MV-4-11 (cell line): ENCODE measurements around the gene PTPN2.
"Not testable (repeated sequence)": the region's sequence is repeated elsewhere in the genome, so short reads cannot be mapped to it uniquely, and the experiment has no call there.

Source experiments
- DNase-seq: peaks from one replicate; lab custom pipeline; 2025; lab: John Stamatoyannopoulos, UW

The PTPN2 gene

DNA sequence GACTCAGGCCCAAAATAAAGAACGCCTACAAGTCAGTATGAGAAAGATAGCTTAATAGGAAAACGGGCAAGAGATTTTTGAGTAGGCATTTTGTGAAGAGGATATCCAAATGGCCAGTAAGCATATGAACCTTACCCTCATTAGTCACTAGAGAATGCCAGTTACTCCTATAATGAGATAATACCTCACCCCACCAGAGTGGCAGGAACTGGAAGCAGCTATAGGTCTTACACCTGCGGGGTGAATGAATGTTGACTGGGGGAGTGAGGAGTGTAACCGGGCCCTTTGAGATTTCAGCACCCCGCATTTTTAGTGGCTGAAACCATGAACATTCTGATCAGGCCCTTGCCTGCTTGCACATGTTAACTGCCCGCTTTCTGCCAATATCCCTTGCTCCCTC is 7.5 kb upstream of the PTPN2 start:
- DNase-seq: no peak

DNA sequence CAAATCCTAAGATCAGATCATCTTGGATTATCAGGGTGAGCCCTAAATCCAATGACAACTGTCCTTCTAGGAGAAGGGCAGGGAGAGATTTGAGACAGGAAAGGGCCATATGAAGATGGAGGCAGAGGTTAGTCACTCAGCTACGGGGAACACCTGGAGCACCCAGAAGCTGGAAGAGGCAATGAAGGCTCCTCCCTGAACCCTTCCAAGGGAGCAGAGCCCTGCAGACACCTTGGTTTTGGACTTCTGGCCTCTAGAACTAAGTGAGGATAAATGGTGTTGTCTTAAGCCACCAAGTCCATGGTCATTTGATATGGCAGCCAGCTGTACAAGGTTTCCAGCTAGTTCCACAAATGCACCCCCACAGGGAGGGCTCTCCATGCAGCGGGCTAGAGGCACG is 6.9 kb upstream of the PTPN2 start:
- no peak for DNase-seq

DNA sequence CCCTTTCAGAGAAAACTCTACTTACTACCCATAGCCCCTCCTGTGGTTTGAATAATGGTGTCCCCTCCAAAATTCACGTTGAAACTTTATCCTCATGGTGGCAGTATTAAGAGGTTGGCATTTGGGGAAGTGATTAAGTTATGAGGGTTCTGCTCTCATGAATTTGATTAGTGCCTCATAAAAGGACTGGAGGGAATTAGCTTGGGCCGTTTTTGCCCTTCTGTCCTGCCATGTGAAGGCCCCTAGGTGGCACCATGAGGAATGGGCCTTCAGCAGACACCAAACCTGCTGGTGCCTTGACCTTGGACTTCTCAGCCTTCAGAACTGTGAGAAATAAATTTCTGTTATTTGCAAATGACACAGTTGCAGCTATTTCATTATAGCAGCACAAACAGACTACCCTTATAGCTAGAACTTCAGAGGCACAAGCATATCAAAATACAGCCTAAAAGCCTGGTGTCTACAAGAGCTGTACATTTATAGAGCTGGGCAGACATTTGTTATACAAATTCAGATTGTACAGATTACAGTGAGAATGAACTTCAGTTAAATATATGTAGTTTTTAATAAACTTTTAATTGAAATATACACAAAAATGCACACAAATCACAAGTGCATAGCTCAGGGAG is 2.6 kb upstream of the PTPN2 start:
- DNase-seq: peak; percentile 38

- DNase-seq: no peak
Observed at GRCh38 chr18:12885500-12885899, 1.5 kb upstream of the PTPN2 start.

GRCh38 chr18:12884406-12885323 is 628 bp upstream of the PTPN2 start:
- peak; percentile 55 for DNase-seq

DNA sequence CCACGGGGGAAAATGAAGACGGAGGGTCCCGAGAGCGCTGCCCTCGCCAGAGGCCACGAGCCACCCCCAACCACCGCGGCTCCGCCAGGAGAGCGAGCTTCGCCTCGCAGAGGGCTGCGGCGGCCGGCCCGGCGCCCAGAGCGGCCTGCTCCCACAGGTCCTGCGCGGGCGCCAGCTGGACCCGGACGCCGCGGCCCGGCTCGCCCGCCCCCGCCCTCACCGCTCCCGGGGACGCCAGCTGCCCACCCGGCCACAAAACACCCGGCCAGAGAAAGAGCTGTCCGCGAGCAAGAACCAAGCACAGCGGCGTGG is 709 bp downstream of the PTPN2 start:
- DNase-seq: no peak

- no peak for DNase-seq
Observed at GRCh38 chr18:12882453-12883371, 1.3 kb downstream of the PTPN2 start.

DNA sequence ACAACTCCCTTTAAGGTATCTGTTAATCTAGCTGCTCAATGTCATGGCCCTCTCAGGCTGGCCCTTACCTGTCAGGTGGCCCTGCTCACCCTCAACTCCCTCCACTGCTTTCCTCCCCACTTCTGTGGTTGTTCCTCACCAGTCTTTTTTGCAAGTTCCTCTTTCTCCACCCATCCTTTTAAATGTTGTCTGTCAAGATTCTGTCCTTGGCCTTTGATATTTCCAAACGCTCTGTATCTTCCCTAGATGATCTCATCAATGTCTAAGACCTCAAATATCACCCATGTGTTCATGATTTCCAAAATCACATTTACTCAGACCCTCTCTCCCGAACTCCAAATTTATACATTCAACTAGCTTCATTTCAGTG is 3.5 kb downstream of the PTPN2 start:
- peak; percentile 80 for DNase-seq

GRCh38 chr18:12879840-12880540 is 4.0 kb downstream of the PTPN2 start:
- DNase-seq: peak; percentile 87

- DNase-seq: not testable (repeated sequence)
Observed at GRCh38 chr18:12874992-12875391, 9.0 kb downstream of the PTPN2 start.

DNA sequence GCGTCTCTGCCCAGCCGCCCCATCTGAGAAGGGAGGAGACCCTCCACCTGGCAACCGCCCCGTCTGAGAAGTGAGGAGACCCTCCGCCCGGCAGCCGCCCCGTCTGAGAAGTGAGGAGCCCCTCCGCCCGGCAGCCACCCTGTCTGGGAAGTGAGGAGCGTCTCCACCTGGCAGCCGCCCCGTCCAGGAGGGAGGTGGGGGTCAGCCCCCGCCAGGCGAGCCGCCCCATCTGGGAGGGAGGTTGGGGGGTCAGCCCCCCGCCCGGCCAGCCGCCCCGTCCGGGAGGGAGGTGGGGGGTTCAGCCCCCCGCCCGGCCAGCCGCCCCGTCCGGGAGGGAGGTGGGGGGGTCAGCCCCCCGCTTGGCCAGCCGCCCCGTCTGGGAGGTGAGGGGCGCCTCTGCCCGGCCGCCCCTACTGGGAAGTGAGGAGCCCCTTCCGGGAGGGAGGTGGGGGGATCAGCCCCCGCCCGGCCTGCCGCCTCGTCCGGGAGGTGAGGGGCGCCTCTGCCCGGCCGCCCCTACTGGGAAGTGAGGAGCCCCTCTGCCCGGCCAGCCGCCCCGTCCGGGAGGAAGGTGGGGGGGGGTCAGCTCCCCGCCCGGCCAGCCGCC is 10.0 kb downstream of the PTPN2 start:
- not testable (repeated sequence) for DNase-seq

- no peak for DNase-seq
Observed at GRCh38 chr18:12872408-12872807, 11.6 kb downstream of the PTPN2 start.

DNA sequence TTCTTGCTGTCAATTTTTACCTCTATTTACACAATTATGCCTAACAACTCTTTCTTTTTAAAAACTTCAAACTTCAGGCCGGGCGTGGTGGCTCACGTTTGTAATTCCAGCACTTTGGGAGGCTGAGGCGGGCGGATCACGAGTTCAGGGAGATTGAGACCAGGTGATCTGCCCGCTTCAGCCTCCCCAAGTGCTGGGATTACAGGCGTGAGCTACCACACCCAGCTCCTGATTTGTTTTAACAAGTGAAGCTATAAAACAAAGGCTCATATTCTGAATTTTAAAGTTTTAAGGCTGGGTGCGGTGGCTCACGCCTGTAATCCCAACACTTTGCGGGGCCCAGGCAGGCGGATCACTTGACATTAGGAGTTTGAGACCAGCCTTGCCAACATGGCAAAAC is 15.5 kb downstream of the PTPN2 start:
- DNase-seq: no peak

GRCh38 chr18:12867441-12868123 is 16.5 kb downstream of the PTPN2 start:
- DNase-seq: no peak

DNA sequence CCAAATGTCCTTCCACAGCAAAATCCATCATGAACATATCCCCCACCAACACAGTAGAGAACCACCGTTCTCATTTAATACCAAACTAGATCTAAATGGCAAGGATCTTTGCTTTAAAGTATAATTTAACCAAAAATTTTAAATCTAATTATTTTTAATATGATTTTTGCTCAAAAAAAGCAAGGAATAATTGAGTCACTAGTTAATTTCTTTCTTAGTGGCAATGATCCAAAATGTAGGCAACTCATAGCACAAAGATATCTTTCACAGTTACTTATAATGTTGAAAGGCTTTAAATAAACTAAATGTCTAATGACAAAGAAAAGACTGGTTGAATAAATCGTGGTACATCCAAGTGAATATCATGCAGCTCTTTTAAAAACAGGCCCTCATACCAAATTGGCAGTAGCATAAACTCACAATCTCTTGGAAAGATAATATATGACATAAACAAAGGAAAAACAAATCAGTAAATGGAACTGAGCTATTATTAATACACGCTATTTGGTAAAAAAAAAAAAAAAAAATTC is 20.3 kb downstream of the PTPN2 start:
- no peak for DNase-seq

GRCh38 chr18:12862874-12863482 is 21.1 kb downstream of the PTPN2 start:
- no peak for DNase-seq

- DNase-seq: no peak
Observed at GRCh38 chr18:12862467-12862866, 21.6 kb downstream of the PTPN2 start.

DNA sequence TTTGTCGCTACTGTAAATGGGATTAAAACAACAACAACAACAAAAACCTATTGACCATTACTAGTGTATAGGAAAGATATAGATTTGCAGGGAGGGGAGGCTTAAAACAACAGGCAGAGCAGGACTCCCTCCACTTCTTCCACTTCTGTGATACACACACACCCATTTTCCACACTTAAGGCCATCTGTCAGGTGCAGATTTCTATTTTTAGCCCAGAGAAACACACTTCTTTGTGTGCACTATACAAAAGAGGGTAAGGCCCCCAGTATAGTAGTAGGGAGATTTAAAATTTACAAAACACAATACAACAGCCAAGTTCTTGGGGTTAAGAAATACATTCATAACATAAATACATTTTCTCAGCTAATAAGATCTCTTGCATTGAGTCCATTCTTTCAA is 22.4 kb downstream of the PTPN2 start:
- no peak for DNase-seq

- peak; percentile 45 for DNase-seq
Observed at GRCh38 chr18:12860530-12860929, 23.5 kb downstream of the PTPN2 start.

GRCh38 chr18:12858991-12859390 is 25.0 kb downstream of the PTPN2 start:
- peak; percentile 16 for DNase-seq
